Activated T-cell treated with anti-CD3 and anti-CD28 coated beads, Interleukin-2, amount 50 U/mL, for 4 hours (primary cell): ENCODE data around the gene TMEM134. TPM values are rescaled to one million over a fixed set of nuclear protein-coding genes. Genes with fewer than 3 reads are reported as not detected.
A peak's percentile ranks its signal among the peaks of the same experiment; 100 is the strongest.

Experiments
- ATAC-seq, 2 donors: fragments of 200-7000 bp; cut with Tn5 transposase; one replicate each; pipeline ENCODE4 v1.10.0; 2021
- DNase-seq: peaks from one replicate; pipeline ENCODE4 v3.0.0-alpha.2; 2020
- H3K27me3 Mint-ChIP-seq: one replicate; pipeline ENCODE4 v1.8.0; 2021; ENCODE audit warnings: low read depth, mixed read lengths
- H3K36me3 Mint-ChIP-seq: one replicate; pipeline ENCODE4 v1.8.0; 2022; ENCODE audit warnings: mixed read lengths; ENCODE audit not compliant: insufficient read depth
- H3K4me1 Mint-ChIP-seq: one replicate; pipeline ENCODE4 v1.8.0; 2021; ENCODE audit warnings: low read depth, mixed read lengths
- H3K4me3 Mint-ChIP-seq: one replicate; pipeline ENCODE4 v1.8.0; 2021; ENCODE audit warnings: mild to moderate bottlenecking, moderate library complexity, mixed read lengths
- H3K9me3 Mint-ChIP-seq: one replicate; pipeline ENCODE4 v1.8.0; 2021; ENCODE audit warnings: mixed read lengths
- total RNA-seq, 3 donors: library from RNA; stranded (reverse); gene quantifications; one replicate each; pipeline ENCODE4 v1.2.1, GENCODE V29; 2021

TMEM134 gene
- total RNA-seq, 3 donors from 2014 or later, result 31.1 to 36.3 (median 32.9) TPM

DNA sequence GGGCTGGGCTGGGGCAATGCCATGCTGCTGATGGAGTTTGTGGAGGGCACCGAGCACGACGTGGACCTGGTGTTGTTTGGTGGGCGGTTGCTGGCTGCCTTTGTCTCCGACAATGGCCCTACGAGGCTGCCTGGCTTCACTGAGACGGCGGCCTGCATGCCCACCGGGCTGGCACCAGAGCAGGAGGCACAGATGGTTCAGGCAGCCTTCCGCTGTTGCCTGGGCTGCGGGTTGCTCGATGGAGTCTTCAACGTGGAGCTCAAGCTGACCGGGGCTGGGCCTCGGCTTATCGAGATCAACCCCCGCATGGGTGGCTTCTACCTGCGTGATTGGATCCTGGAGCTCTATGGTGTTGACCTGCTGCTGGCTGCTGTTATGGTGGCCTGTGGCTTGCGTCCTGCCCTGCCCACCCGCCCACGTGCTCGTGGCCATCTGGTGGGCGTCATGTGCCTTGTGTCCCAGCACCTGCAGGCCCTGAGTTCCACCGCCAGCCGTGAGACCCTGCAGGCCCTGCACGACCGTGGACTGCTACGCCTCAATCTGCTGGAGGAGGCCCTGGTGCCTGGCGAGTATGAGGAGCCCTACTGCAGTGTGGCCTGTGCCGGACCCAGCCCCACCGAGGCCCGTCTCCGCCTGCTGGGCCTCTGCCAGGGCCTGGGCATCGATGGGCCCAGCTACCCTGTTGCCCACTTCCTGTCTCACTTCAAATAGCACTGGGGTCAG is 45.0 kb downstream of the TMEM134 start:
- peaks cover 31% of the 10 kb centered on the region for H3K4me1 Mint-ChIP-seq
- H3K36me3 Mint-ChIP-seq, result no peaks in the 10 kb centered on the region
- DNase-seq, result no peak
- no peaks in the 10 kb centered on the region for H3K9me3 Mint-ChIP-seq
- H3K27me3 Mint-ChIP-seq, result no peaks in the 10 kb centered on the region
- ATAC-seq, result no peak
- H3K4me3 Mint-ChIP-seq, result no peak overlapping the region

DNA sequence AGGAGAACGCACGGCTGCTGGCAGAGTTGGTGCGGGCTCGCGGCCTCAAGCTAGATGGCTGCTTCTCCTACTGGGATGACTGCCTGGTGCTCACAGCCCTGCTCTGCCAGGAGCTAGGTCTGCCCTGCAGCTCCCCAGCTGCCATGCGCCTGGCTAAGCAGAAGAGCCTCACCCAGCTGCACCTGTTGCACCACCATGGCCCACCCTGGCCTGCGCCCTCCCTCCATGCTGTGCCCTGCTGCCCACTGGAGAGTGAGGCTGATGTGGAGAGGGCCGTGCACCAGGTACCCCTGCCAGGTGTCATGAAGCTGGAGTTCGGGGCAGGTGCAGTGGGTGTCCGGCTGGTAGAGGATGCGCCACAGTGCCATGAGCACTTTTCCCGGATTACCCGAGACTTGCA is 45.6 kb downstream of the TMEM134 start:
- no peak overlapping the region for H3K4me3 Mint-ChIP-seq

DNA sequence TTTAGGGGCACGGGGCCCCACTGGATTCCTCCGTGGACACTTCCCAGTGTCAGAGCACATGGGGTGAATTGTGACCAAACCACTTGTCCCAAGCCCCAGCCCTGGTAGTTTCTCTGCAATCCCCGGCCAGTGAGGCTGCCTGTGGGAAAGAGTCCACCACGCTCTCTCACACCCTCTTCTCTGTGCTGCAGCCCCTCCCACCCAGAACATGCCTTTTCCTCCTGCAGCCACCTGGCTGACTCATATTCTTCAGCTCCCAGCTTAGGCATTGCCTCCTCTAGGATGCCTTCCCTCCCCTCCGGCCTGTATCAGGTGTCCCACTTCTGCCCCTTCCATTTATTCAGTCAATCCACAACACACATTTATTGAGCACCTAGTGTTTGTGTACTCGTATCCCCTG is 46.2 kb downstream of the TMEM134 start:
- no peak overlapping the region for H3K4me3 Mint-ChIP-seq
- H3K4me1 Mint-ChIP-seq, result peaks cover 37% of the 10 kb centered on the region
- no peaks in the 10 kb centered on the region for H3K36me3 Mint-ChIP-seq
- ATAC-seq, result no peak
- no peak for DNase-seq
- no peaks in the 10 kb centered on the region for H3K9me3 Mint-ChIP-seq
- H3K27me3 Mint-ChIP-seq, result no peaks in the 10 kb centered on the region

More for the DNA sequence above, 45.6 kb downstream of the TMEM134 start:
- Mint-ChIP-seq H3K4me1 (peaks cover 34% of the 10 kb centered on the region), H3K36me3 (no peaks in the 10 kb centered on the region), H3K9me3 (no peaks in the 10 kb centered on the region), H3K27me3 (no peaks in the 10 kb centered on the region)
- DNase-seq (no peak), ATAC-seq (no peak)

DNA sequence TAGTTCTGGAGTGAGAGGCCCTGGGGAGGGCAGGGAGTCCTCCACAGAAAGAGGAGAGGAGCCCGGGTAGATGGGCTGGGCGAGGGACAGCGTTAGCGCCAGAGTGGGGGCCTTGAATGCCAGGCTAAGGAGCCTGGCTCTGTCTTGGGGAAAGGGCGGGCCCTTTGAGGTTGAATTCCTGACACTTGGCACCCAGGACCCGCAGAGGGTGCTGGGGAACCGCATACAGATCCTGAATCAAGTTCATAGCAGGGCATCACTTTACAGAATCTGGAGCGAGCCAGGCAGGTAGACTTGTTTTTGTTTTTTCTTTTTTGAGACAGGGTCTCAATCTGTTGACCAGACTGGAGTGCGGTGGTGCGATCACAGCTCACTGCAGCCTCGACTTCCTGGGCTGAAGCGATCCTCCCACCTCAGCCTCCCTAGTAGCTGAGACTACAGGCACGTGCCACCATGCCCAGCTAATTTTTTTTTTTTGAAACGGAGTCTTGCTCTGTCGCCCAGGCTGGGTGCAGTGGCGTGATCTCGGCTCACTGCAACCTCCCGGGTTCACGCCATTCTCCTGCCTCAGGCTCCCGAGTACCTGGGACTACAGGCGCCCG is 47.5 kb downstream of the TMEM134 start:
- no peaks in the 10 kb centered on the region for H3K9me3 Mint-ChIP-seq
- no peaks in the 10 kb centered on the region for H3K27me3 Mint-ChIP-seq
- H3K4me3 Mint-ChIP-seq, result peak overlapping the region; percentile 75
- no peak for DNase-seq
- no peaks in the 10 kb centered on the region for H3K36me3 Mint-ChIP-seq
- no peak for ATAC-seq
- H3K4me1 Mint-ChIP-seq, result peaks cover 42% of the 10 kb centered on the region

DNA sequence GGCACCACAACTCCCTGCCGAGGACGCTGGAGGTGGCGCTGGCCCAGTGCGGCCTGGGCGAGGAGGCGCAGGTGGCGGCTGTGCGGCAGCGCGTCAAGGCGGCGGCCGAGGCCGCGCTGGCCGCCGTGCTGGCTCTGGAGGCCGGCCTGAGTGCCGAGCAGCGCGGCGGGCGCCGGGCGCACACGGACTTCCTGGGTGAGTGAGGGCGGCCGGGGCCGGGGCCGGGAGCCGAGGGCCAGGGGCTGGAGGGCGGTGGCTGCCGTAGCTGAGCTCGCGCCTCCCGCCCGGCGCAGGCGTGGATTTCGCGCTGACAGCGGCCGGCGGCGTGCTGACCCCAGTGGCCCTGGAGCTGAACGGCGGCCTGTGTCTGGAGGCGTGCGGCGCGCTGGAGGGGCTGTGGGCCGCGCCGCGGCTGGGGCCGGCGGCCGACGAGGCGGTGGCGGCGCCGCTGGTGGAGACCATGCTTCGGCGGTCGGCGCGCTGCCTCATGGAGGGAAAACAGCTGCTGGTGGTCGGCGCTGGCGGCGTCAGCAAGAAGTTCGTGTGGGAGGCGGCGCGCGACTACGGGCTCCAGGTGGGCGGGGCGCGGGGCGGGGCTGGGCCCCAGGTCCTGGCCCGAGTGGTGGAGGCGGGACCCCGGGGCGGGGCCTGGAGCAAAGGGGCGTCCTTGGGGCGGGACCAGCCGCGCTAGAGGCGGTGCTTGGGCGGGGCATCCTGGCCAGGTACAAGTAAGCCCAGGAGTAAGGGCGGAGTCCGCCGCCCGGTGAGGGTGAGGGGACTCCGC is 48.2 kb downstream of the TMEM134 start:
- ATAC-seq (peak; percentile 86 to 90), DNase-seq (peak; percentile 99)
- Mint-ChIP-seq H3K27me3 (no peaks in the 10 kb centered on the region), H3K36me3 (no peaks in the 10 kb centered on the region), H3K9me3 (no peaks in the 10 kb centered on the region), H3K4me1 (peaks cover 49% of the 10 kb centered on the region), H3K4me3 (peak overlapping the region; percentile 79)

DNA sequence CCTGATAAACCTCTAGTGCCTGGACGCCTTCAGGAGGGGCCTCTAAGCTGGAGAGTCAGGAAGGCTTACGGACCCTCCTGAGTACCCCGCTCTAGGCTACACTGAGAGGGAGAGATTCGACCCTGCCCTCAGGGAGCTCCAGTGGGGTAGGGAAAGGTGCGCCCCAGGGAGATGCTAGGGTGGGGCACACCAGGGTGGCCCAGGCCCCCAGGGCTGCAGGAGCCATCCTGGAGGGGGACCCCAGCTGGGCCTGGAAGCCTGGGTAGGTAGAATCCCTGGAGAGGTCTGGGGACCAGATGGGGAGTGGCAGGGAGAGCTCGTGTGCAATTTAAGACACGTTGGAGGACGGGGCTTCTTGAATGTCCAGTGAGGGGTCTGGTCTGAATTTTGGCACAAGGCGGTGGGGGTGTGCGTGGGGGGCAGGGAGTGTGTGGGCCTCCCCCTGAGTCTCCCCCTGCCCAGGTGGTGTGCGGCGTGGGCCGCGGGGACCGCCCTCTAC is 48.9 kb downstream of the TMEM134 start:
- no peak for ATAC-seq
- H3K4me1 Mint-ChIP-seq, result peaks cover 50% of the 10 kb centered on the region
- H3K36me3 Mint-ChIP-seq, result no peaks in the 10 kb centered on the region
- peak overlapping the region; percentile 79 for H3K4me3 Mint-ChIP-seq
- DNase-seq, result no peak
- no peaks in the 10 kb centered on the region for H3K9me3 Mint-ChIP-seq
- H3K27me3 Mint-ChIP-seq, result no peaks in the 10 kb centered on the region

DNA sequence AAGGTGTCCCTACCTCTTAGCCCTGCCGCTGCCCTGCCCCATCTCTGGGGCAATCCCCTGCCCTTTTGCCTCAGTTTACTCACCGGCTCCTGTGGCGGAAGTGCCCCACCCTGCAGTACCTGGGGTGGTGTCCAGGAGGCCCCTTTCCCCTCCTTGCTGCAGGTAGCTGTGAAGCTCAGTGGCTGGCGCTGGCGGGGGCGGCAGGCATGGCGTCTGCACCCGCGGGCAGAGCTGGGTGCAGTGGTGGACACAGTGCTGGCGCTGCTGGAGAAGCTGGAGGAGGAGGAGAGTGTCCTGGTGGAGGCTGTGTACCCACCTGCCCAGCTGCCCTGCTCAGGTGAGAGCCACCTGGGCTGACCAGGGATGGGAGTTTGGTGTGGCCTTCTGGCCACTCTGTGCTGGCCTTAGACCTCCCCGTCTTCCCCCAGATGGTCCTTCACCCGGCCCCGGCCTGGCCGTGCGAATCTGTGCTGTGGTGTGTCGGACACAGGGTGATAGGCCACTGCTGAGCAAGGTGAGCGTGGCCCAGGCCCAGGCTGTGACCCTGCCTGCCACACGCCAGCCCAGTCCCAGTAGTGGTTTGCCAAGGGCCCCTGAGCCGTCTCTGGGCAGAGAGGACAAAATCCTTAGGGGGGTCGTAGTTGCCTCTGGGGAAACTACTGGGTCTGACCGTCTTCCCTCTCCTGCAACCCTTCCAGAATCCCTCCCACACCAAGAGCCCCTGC is 49.6 kb downstream of the TMEM134 start:
- H3K4me3 Mint-ChIP-seq, result peak overlapping the region; percentile 79
- H3K9me3 Mint-ChIP-seq, result no peaks in the 10 kb centered on the region
- no peak for ATAC-seq
- H3K36me3 Mint-ChIP-seq, result no peaks in the 10 kb centered on the region
- no peaks in the 10 kb centered on the region for H3K27me3 Mint-ChIP-seq
- H3K4me1 Mint-ChIP-seq, result peaks cover 50% of the 10 kb centered on the region
- DNase-seq, result no peak

DNA sequence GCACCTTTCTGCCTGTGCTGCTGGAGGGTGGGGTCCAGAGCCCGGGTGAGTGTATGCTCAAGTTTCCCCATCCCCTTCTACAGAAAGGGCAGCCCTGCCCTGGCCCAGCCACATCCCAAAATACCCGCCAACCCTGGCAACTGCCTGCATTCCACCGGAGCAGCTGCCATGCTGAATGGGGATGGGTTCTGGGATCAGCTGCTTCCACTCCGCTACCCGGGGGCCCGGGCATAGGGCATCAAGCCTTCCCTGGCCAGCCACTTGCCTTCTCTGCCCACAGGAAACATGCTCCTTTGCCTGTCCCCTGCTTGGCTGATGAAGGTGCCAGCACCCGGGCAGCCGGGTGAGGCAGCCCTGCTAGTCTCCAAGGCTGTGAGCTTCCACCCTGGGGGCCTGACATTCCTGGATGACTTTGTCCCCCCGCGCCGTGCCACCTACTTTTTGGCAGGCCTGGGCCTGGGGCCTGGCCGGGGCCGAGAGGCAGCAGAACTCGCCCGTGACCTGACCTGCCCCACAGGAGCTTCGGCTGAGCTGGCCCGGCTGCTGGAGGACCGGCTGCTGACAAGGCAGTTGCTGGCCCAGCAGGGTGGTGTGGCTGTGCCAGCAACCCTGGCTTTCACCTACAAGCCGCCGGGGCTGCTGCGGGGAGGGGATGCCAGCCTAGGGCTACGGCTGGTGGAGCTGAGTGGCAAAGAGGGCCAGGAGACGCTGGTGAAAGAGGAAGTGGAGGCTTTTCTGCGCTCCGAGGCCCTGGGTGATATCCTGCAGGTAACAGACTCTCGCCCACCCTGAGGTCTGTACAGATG is 50.4 kb downstream of the TMEM134 start:
- Mint-ChIP-seq H3K4me1 (peaks cover 49% of the 10 kb centered on the region), H3K9me3 (no peaks in the 10 kb centered on the region), H3K27me3 (no peaks in the 10 kb centered on the region), H3K36me3 (no peaks in the 10 kb centered on the region), H3K4me3 (peak overlapping the region; percentile 79)
- DNase-seq (no peak), ATAC-seq (no peak)

DNA sequence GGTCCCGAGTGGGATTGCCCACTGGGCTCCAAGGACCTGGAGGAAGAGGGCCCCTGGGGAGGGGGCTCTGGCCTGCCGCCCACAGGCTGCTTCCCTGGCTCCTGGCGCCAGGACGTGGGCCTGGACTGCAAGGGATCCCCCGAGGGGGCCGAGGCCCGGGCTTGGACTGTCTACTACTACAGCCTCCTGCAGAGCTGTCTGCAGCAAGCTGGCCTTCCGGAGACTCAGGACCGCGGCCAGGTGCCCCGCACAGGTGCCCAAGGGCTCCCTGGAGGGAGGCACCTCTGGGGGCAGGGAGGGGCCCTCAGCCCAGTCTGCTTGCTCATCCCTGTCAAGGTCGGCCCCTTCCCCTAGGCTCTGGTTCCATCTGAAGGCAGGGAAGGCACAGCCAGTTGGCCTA is 51.6 kb downstream of the TMEM134 start:
- Mint-ChIP-seq H3K4me1 (peaks cover 61% of the 10 kb centered on the region), H3K9me3 (no peaks in the 10 kb centered on the region), H3K4me3 (no peak overlapping the region), H3K36me3 (no peaks in the 10 kb centered on the region), H3K27me3 (no peaks in the 10 kb centered on the region)
- DNase-seq (no peak), ATAC-seq (no peak)

DNA sequence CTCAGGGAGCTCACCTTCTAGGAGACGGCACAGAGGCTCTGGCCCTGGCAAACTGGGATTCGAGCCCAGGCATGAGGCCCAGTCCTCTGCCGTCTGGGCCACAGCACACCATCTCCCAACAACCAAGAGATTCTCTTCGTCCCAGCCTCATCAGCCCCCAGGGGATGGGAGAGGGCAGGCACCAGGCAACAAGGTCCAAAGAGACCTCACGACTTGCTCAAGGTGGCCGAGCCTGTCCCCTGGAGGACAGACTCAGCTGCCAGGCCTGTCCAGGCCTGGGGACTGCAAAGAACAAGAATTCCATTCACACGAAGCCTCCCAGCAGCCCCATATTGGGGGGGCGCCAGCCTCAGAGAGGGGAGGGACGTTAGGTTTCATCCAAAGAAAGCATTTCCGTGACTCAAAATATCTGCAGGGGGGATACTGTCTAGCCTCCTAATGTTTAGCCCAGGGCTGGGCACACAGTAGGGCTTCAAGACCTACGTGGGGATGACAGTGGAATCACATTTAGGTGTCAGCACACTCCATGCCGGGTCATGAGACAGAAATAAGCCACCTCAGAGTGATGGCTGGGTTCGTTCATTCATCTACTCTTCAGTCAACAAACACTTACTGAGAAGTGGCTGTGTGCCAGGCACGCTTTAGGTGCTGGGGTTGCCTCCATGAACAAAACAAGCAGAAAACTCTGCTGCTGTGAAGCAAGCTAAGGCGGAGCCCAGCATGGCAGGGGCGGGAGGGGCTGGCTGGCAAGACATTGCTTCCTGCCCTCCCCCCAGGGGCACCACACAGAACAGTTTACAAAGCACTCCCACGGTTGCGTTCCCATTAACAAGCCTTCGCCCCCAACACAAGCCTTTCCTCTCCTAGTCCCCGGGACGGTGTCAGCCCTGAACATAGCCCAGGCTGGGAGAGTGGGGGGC is 52.4 kb downstream of the TMEM134 start:
- H3K4me1 Mint-ChIP-seq, result peaks cover 68% of the 10 kb centered on the region
- no peaks in the 10 kb centered on the region for H3K27me3 Mint-ChIP-seq
- no peaks in the 10 kb centered on the region for H3K36me3 Mint-ChIP-seq
- H3K9me3 Mint-ChIP-seq, result no peaks in the 10 kb centered on the region
- DNase-seq (peak; percentile 69), ATAC-seq (peak; percentile 4 to 10)
- peak overlapping the region; percentile 74 for H3K4me3 Mint-ChIP-seq

DNA sequence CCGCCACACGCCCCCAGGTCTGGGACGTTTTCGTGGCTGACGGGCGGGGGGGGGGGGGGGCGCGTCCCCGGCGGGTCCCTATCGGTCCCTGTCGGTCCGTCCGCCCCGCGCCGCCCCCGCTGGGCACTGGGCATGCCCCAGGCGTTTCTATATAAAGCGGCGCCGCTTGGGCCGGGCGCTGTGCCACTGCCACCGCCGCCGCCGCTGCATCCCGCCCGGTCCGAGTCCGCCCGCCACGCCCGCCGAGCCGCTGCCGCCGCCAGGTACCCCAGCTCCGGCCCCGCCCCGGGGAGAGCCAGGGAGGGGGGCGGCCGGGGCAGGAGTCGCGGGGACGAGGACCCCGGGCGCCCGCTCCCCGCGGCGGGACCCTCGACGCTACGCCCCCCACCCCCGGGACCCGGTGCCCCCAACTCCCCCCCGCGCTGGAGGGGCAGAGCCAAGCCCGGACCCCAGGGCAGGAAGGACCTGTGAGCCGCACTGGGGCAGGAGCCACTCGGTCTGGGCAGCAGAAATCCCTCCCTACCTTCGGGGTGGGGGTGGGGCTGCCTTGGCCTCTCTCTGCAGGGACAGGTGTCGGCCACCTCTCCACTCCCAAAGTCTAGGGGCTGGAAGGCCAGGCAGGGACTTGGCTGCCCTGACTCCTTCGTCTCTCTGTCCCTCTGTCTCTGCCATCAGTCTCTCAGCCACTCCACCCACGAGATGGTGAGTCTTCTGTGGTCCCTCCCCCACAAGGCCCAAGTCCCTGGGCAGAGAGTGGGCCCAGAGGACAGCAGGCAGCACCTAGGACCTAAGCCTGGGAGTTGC is 53.3 kb downstream of the TMEM134 start, which contains the start of gene CARNS1:
Gene CARNS1 (plus strand): TSS at position 178 of the 804 bp plus-strand sequence. CDS start 522 bp downstream, at position 700.
- DNase-seq (no peak), ATAC-seq (no peak)
- H3K9me3 Mint-ChIP-seq, result no peaks in the 10 kb centered on the region
- no peaks in the 10 kb centered on the region for H3K36me3 Mint-ChIP-seq
- H3K4me1 Mint-ChIP-seq, result peaks cover 75% of the 10 kb centered on the region
- no peaks in the 10 kb centered on the region for H3K27me3 Mint-ChIP-seq
- H3K4me3 Mint-ChIP-seq, result peak within 1 kb of the TSS; percentile 74

DNA sequence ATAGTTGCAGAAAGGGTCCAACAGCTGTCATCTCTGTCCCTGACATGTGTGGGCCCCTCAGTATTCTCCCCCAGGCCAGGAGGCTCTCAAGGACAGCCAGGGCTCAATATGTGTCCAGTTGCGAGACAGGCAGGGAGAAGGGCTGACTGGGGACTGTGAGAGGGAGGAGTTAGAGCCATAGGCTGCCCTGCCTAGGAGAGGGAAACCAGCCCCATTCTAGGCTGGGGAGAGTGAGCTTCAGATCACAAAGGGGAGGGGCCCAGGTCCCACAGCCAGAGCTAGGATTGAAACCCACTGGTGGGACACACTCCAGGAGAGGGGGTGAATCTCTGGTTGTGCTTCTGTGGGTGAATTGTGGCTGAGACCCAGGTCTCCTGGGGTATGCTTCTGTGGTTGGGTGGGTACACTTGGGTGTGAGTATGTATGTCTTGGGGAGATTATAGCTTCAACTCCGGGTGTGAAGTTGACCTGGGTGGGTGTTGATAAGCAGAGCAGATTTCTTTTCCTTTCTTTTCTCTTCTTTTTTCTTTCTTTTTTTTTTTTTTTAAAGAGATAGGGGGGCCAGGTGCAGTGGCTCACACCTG is 55.7 kb downstream of the TMEM134 start:
- no peak overlapping the region for H3K4me3 Mint-ChIP-seq

More for the DNA sequence above, 55.7 kb downstream of the TMEM134 start:
- no peak for DNase-seq
- Mint-ChIP-seq H3K36me3 (no peaks in the 10 kb centered on the region), H3K4me1 (peaks cover 76% of the 10 kb centered on the region), H3K9me3 (no peaks in the 10 kb centered on the region), H3K27me3 (no peaks in the 10 kb centered on the region)
- no peak for ATAC-seq
